Stimulated activated CD4-positive, alpha-beta T cell treated with anti-CD3 and anti-CD28 coated beads, TNF-alpha, amount 100 ng/mL, for 4 hours (primary cell): ENCODE results near the gene SAC3D1.

Experiments
- DNase-seq, 3 experiments: peaks; one replicate each; pipeline ENCODE4 v3.0.0-alpha.2; 2020; ENCODE audit warnings: low read depth in 3 of 3

SAC3D1 gene

DNA sequence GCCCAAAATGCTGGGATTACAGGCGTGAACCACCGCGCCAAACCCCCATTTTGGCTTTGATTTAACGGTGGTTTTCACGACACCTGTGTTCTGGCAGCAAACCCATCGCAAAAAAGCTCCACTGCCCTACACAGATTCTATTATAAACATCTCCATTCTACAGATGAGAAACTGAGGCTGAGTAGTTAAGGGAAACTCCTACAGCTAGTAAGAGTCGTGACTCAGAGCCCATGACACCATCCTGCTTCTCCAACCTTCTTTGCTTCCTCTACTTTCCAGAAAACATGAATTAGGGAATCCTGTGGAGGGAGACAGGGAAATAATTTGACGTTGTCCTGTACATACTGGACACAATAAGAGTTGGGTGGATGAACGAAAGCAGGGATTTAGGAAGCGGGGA, 14.2 kb upstream of the SAC3D1 start:
- DNase-seq = no peak

DNA sequence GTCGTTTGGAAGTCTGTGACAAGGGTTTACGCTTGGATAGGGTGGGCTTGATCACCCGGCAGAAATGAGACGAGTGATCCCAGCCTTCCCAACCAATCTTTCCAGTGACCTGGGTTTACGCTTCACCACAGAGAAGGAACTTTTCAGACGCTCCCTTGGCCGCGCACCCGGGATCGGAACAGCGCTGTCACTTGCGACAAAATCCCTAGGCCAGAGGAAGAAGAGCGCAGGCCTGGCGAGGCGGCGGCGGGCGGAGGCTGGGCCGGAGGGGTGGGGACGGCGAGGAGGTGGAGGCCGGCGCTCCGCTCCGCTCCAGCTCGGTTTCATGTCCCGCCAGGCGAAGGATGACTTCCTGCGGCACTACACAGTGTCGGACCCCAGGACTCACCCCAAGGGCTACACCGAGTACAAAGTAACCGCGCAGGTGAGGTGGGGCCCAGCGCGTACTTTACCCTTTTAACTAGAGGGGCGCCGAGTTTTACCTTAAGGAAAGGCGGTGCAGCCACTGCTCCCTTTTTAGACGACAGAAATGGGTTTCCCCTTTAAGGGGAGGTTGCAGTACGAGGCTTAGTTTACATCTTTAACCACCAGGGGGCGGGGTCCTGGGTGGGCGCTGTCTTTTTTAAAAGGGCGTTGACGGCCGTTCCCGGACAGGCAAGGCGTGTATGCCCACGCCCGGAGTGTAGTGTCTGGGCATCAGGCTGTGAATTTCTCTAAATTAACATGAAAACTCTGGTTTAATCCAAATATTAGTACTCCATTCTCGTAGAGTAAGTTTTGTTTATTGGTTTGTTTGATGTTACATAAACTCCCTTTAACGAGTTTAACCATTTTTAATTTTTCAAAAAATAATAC, 13.6 kb upstream of the SAC3D1 start, which contains the start of gene SNX15:
Gene SNX15, plus strand, starts transcription at position 227 of the 855 bp plus-strand sequence. Its CDS starts 99 bp downstream, at position 326.
- DNase-seq = peak; percentile 64 to 88 (median 80)

DNA sequence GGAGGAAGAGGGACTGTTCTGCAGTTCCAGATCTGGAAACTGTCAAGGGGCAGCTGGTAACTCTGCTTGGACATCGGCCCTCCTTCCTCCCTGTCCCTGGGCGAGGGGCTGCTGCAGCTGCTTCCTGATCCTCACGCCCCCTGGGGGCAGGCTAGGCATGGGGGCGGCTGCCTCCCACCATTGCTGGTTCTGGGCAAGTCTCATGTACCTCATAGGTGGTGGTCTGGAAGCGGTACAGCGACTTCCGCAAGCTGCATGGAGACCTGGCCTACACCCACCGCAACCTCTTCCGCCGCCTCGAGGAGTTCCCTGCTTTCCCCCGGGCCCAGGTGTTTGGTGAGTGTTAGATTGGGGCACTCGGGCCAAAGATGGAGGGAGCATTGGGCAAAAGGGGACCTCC, 8.8 kb upstream of the SAC3D1 start:
- no peak for DNase-seq

DNA sequence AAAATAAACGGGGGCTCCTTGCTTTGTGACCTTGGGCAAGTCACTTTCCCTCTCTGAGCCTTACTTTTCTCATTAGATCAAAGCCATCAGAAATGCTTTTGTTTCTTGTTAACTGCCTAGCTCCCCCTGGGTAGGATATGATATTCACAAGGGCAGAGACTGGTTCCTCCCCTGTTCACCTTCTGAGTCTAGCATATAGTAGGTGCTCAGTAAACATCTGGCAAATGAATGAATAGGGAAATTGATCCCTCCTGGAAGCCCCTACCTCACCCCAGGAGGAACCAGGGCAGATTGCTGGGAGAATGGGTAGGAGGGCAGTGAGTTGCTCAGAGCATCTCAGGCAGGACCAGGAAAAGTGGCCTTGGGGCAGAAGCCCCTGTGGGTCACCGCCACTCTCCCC, 6.6 kb upstream of the SAC3D1 start:
- no peak for DNase-seq

DNA sequence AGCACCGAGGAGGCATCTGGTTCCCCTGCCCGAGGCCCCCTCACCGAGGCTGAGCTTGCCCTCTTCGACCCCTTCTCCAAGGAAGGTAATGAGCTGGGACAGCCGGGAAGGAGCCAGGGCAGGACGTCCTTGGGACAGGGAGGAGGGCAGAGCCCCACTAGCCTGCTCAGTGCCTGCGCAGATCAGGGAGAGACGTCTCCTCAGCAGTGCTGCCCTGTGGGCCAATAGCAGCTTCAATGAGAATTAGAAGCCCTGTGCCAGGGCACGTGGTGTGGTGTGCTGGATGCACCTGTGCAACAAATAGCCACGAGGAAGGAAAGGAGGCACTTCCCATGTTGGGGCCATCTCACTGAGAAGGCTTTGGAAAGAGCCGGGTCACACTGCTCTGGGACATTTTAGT, 5.4 kb upstream of the SAC3D1 start:
- DNase-seq = no peak

DNA sequence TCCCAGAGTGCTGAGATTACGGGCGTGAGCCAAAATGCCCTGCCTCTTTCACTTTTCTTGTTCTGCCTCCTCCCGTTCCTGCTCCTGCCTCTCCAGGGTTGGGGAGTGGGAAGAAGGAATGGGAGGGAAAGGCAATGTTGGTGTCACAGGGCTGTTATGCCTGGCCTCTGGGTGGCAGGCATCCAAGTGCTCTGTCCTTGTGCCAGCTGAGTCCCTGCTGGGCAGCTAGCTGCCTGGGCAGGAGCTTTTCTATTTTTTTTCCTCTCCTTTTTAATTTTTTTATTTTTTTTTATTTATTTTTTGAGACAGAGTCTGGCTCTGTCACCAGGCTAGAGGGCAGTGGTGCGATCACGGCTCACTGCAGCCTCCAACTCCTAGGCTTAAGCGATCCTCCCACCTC, 4.1 kb upstream of the SAC3D1 start:
- no peak for DNase-seq

DNA sequence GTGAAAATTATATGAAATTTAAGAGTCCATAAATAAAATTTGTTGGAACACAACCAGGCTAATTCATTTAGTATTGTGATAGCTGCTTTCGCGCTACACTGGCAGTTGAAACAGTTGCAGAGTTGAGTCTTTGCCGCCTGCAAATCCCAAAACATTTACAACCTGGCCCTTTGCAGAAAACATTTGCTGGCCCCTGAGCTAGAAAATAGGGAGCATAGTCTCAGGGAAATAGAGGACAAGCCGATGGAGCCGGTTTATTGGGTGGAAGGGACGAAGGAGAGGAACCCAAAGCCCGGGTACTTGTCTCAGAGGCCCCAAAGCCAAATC, 527 bp upstream of the SAC3D1 start:
- no peak for DNase-seq

DNA sequence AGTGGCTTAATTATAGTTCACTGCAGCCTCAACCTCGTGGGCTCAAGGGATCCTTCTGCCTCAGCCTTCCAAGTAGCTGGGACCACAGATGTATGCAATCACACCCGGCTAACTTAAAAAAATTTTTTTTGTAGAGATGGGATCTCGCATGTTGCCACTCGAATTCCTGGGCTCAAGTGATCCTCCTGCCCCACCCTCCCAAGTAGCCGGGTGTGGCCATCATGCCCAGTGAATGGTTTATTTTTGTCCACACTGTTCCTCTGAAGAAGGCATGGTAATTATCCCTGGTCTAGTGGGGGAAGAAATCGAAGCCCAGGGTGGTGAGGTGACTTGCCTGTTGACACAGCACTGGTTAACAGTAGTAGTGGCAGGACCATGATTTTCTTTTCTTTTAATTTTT, 1.9 kb downstream of the SAC3D1 start:
- DNase-seq = no peak

DNA sequence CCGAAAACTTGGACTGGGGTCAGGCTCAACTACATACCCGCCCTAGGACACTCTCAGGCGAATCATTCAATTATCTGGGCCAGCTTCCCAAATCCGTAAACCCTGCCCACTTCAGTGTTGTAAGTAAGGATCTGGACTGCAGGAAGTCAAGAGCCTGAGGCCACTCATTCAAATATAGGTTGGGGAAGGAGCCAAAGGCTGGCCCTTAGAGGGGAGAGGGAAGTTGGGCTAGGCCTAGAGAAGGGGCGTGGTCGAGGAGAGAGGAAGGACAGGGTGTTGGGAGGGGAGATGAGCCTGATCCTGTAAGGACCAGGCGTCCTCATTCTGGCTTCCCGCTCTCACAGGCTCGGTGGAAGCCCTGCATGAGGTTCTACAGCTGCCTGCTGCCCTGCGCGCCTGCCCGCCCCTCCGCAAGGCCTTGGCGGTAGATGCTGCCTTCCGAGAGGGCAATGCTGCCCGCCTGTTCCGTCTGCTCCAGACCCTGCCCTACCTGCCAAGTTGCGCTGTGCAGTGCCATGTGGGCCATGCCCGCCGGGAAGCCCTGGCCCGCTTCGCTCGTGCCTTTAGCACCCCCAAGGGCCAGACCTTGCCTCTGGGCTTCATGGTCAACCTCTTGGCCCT, 3.0 kb downstream of the SAC3D1 start:
- no peak for DNase-seq

DNA sequence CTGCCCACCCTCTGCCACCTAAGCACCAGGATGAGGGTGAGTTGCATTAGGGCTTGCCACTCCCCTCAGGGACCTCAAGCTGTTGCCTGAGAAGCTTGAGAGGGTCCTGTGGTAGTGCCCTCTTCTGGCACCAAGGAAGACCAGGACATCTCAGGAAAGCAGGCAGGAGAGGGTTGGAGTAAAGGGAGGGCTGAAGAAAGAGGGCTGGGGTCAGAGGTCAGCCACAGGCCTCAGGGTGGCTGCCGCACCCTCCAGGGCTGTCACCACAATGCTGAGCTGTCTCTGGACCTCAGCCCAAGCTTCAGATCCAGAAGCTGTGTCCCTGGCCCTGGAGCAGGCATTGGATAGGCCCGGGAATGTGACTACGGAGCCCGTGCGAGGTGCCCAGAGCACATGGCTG, 4.1 kb downstream of the SAC3D1 start:
- DNase-seq = no peak

DNA sequence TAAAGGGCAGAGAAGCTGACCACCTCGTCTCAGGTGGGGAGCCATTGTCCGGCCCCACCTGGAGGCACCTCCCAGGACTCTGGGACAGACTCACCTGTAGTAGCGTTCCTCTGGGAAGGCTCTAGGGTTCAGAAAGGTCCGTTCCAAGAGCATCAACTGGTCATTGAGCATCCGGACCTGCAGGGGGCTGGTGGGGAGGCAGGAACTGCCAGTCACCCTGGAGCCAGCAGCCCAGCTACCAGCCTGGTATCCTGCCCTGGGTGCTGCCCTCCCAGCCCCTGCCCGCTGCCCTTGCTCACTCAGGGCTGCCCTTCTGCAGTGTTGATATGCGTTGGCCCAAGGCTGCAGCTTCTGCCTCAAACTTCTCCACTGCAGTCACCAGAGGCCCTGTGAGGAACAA, 4.7 kb downstream of the SAC3D1 start:
- DNase-seq = no peak

DNA sequence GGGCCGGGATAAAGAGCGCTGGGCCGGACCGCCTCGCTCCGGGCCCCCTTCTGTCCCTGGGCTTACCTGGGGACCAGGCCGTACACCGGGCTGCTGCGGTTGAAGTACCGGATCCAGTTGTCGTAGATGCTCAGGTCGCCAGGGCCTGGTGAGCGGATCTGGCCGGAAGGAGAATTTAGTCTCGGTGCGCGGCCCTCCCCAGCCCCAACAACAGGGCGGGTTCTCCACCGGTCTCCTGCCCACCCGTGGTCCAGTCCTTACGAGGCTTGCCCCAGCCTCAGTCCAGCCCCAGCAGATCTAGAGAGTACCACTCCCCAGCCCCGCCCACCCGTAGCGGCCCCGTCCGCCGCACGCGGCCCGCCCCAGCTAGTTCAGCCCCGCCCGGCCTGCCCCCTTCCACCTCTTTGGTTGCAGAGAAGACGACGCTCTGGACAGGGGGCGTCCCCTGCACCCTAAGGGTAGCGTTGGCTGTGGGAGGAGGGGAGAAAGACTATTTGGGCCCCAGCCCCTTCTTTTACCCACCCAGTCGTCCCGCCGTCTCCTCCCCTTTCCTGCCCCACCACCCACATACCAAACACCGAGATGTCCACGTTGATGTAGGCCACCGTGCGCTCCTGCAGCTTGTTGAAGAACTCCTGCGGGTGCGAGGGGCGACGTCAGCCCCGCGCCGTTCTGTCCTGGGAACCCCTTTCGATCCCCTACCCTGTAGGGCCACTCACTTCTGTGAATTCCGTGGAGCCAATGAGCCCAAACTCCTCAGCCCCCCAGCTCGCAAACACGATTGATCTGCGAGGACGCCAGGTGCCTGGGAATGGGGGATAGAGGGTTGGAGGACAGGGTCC, 6.8 kb downstream of the SAC3D1 start:
- DNase-seq = no peak

DNA sequence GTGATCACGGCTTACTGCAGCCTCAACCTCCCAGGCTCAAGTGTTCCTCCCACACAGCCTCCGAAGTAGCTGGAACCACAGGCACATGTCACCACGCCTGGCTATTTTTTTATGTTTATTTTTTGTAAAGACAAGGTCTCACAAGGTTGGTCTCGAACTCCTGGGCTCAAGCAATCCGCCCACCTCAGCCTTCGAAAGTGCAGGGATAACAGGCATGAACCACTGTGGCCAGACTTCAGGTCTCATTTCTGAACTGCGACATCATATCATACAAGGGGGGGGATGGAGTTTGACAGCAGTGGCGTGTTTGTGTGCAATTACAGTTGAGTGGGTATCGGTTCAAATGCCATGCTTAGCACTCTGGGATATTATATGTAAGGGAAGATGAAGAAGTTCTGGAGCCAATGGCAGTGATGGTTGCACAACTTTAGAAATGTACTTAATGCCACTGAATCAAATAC, 10.4 kb downstream of the SAC3D1 start:
- no peak for DNase-seq

DNA sequence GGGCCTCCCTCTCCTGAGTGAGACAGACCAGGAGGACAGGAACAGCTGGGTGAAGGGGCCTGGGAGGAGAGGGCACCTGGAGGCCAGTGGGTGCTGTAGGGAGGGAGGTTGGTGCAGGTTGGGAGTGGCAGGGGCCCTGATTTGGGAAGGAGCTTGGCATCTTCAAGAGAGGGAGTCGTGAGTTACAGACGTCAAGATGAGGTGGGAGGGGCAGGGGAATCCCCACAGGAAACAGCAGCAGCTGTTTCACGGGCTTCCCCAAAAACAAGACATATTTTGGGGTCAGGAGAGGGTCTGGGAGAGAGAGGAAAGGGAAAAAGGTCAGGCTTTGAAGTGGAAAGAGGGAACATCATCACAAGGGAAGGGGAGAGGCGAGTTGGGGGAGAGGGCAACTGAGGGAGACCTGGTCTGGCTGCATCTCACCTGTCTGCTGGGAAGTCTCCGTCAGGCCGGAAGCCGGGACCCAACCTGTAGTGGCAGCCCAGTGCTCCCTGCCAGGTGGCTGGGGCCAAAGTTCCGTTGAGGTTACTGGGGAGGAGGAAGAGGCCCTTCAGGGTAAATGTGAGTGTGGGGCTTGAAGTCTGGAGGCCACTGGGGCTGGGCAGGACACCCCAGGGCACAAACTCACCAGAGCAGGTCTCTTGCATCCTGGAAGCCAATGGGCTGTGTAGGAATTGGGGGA, 13.0 kb downstream of the SAC3D1 start:
- DNase-seq = no peak

DNA sequence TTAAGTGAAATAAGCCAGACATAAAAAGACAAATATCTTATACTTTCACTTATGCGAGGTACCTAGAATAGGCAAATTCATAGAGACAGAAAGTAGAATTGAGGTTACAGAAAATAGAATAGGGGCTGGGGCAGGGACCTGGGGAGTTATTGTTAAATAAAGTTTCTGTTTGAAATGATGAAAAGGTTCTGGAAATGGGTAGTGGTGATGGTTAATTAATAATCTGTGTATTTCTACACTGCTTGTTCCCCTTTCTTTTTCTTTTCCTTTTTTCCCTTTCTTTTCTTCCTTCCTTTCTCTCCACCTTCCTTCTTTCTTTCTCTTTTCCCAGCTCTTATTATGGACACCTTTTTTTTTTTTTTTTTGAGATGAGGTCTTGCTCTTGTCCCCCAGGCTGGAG, 14.5 kb downstream of the SAC3D1 start:
- DNase-seq = no peak

DNA sequence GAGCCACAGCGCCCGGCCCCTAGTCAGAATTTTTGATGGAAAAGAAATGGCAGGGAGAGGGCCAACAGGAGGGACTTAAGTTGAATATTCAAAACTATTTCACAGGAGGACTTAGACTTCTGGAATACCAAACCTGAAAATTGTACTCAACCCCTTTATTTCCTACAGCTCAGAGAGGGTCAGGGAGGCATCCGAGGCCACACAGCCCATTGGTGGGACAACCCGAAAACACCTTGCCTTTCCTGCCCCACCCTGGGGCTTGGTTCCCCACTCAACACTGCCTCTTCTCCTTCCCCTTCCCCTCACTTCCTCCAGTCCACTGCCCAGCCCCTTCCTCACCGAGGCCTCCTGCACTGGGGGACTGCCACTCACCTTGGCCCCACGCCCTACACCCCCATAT, 16.0 kb downstream of the SAC3D1 start:
- DNase-seq = no peak

DNA sequence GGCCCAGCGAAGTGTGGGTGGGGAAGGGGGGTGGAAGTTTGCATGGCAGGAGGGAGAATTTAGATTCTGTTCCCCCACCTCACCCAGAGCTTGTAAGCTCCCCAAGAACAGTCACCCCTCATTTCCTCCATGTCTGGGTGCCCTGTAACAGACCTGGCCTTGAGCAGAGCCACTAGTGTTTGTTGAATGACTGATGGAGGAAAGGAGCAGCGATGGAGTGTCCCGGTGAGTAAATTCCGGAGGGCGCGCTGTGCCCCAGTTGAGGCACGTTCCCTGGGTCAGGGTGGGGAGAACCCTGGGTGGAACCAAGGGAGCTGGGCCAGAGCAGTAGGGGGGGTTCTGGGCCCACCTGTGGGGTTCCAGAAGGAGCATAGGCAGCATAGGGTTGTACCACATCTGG, 16.5 kb downstream of the SAC3D1 start:
- no peak for DNase-seq

DNA sequence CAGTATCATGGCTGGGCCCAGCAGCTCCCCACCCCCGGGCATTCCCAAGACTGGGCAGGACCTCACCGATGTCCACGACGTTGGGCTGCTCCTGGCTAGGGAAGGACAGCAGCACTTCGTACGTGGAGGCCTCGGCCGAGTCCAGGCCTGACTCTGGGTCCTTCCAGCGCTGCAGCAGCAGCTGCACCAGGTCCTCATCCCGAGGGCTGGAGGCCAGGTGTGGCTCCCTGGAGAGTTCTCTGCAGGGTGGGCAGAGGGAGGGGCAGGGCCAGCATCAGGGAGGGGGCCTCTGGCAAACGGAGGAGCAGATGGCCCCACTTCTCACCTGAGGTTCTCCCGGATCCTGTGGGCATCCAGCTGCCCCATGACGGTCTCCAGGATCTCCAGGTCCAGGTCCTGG, 17.0 kb downstream of the SAC3D1 start:
- DNase-seq = no peak

DNA sequence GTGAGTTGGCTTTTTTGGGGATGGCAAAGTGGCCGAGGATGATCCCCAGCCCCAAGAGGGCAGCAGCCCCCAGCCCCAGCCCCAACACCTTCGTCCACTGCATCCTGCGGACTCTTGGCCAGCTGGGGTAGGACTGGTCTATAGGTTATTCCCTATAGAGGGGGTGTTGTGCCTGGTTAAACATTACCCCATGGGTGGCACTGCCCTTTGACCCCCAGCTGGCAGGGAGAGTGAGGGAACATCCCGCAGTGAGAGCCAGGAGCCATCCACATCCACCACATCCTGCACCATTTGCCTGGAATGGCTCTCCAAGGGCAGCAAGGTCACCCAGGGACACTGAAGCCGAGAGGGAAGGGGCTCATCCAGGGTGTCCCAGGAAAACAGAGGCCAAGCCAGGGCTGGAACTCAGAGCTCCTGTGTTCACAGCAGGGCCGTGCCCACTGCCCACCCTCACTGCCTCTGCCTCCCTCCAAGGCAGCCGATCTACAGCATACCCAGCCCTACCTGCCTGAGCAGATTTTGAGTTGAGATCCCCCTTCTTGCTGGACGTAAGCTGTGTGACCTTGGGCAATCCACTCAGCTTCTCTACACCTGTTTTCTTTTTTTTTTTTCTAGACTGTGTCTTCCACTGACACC, 17.5 kb downstream of the SAC3D1 start, which contains the start of gene NAALADL1:
Gene NAALADL1, minus strand, starts transcription at position 135 of the 636 bp plus-strand sequence. Its CDS starts 32 bp downstream, at position 103.
- no peak for DNase-seq

DNA sequence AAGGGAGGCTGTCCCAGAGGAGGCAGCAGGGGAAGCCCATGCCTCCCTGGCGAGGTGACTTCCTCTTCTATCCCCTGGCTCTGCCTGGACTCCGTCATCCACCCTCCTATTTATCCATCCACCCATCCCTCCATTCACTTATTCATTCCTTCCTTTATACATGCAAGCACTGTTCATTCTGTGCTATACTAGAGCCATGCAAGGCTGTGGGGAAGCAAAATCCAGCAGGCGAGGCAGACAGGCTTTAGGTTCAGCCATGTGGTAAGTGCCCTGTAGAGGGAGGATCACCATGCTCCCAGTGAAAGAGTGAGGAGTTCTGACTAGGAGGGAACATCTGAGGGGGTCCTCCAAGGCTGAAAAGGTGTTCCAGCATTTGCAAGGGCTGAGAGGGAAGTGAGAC, 18.5 kb downstream of the SAC3D1 start:
- DNase-seq = no peak
